SU-DHL-6 (cell line): Measurements from ENCODE around the gene CNTN2.

Experiments
- CTCF ChIP-seq: fragments of 200-600 bp; sonication (generic); IDR thresholded peaks from one replicate; pipeline ENCODE4 v1.5.1; 2017; ENCODE audit warnings: antibody characterized with exemption, mild to moderate bottlenecking, low read length, moderate library complexity; ENCODE audit not compliant: insufficient read depth, poor library complexity, severe bottlenecking
- EZH2phosphoT487 ChIP-seq: fragments of 200-600 bp; sonication (generic), shearing (Covaris generic); conservative IDR thresholded peaks from 2 replicates; pipeline ENCODE4 v1.6.1; 2018; ENCODE audit warnings: mild to moderate bottlenecking, antibody characterized with exemption, low read length, moderate library complexity, mixed read lengths

DNA sequence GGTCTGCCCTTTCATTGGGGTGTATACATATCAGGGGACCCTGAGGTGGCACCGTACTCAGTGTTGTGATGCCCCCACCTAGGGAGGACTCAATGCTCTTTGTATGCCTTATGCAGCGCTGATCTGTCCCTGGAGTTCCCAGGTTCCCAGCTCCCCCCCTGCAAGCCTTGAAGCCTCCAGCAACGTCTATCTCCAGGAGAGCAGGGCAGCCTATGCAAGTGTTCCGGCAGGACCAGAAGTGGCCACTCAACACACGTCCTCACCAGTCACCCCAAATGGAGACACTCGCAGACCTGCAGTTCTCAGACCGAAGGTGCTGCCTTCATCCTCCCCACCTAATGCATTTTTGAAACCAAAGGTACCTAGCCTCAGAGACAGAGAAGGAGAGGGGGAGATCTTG, 25.2 kb upstream of the CNTN2 start:
- no peak for TF ChIP-seq CTCF
- no peak for TF ChIP-seq EZH2phosphoT487
